Lower leg skin (tissue), 3 donors: ENCODE measurements around the gene SPECC1L.

ENCODE experiments used
- POLR2A ChIP-seq, 2 donors: fragments of 450-650 bp; IDR thresholded peaks; one replicate each; pipeline ENCODE4 v1.6.1; 2016 to 2017; ENCODE audit warnings: antibody characterized with exemption in 2 of 2, mild to moderate bottlenecking in 1 of 2, moderate library complexity in 1 of 2
- TF ChIP-seq, protein P1 (sequence below), 3 donors: fragments of 450-650 bp; IDR thresholded peaks; one replicate each; pipeline ENCODE4 v1.5.1; 2016; ENCODE audit warnings: antibody characterized with exemption in 3 of 3, mild to moderate bottlenecking in 3 of 3, moderate library complexity in 2 of 3

DNA sequence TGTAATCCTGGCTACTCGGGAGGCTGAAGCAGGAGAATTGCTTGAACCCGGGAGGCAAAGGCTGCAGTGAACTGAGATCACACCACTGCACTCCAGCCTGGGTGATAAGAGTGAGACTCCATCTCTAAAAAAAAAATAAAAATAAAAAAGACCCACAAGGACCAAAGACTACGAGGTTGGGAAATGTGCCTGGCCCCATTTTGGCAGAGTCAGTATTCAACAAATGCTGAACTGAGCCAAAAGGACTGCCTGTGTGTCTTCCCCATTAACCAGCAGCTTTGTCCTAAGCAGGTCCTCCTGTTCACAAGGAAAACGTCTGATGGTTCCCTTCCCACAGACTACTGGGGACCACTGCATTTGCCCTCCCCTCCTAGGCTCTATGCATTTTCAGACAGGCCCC is 184.4 kb downstream of the SPECC1L start:
- TF ChIP-seq, protein P1, sequence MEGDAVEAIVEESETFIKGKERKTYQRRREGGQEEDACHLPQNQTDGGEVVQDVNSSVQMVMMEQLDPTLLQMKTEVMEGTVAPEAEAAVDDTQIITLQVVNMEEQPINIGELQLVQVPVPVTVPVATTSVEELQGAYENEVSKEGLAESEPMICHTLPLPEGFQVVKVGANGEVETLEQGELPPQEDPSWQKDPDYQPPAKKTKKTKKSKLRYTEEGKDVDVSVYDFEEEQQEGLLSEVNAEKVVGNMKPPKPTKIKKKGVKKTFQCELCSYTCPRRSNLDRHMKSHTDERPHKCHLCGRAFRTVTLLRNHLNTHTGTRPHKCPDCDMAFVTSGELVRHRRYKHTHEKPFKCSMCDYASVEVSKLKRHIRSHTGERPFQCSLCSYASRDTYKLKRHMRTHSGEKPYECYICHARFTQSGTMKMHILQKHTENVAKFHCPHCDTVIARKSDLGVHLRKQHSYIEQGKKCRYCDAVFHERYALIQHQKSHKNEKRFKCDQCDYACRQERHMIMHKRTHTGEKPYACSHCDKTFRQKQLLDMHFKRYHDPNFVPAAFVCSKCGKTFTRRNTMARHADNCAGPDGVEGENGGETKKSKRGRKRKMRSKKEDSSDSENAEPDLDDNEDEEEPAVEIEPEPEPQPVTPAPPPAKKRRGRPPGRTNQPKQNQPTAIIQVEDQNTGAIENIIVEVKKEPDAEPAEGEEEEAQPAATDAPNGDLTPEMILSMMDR (IDR thresholded peaks at IDR 0.05) = no peak
- TF ChIP-seq POLR2A (IDR thresholded peaks at IDR 0.05) = no peak
